T-helper 9 cell (primary cell): ENCODE measurements around the gene HLA-DMB.

Experiments used
- DNase-seq: peaks from one replicate; pipeline ENCODE4 v3.0.0-alpha.2; 2020
- total RNA-seq, 2 donors: gene quantifications; one replicate each; lab custom pipeline; 2026; lab: John Stamatoyannopoulos, UW

HLA-DMB gene
- 0.98 to 1.4 reads per million in 2 donors for total RNA-seq

GRCh38 chr6:32940656-32941213 lies at the start of gene HLA-DMB:
HLA-DMB (minus strand) TSS chr6:32941028; CDS start chr6:32940807, 221 bp downstream.
- DNase-seq, result peak; percentile 12

DNA sequence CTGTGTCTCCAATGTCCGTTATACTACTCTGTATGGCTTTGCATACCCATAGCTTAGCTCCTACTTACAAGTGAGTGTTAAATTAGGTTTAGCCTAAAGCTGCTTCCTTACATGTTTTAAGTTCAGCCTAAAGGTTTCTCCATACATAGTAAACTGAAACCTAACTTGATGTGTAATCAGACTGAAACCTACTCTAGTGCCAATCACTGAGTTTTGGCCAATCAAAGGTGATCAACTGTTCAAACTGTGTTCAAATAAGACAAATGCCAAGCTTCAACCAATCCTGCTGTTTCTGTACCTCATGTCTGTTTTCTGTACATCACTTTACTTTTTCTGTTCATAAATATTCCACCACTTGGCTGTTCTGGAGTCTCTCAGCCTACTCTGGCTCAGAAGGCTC lies 48.5 kb upstream of the HLA-DMB start:
- no peak for DNase-seq

DNA sequence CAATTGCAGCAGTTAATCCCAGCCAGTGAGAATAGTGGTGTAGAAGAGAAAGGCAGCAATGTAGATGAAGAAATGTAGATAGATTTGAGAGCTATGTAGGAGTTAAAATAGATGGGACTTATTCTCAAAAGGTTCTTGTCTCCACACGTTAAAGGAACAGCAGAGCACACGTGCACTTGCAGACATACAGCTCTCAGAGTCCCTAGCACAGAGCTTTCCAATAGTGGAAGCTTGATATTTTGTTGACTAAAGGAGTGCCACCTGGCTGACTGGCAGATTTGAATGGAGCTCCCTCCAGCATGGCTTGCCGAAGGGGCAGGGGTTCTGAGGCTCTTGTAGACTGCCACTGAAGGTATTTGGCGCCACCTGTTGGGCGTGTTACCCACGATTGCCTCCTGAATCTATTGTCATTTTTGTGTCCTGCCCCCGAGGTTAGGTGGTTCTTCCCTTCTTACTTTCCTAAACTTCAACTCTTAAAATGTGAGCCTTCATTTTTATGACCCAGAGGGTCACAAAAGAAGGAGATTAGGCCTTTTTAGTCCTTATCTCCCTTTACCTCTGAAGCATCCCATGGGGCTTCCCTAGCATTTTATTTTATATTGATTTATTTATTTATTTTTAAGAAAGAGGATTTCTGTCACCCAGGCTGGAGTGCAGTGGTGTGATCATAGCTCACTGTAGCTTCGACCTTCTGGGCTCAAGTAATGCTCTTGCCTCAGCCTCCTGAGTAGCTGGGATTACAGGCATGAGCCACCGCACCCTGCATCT lies 44.0 kb upstream of the HLA-DMB start:
- peak; percentile 93 for DNase-seq

GRCh38 chr6:32983964-32984621 lies 43.3 kb upstream of the HLA-DMB start:
- no peak for DNase-seq

- no peak for DNase-seq
Observed at GRCh38 chr6:32983493-32983848, 42.6 kb upstream of the HLA-DMB start.

GRCh38 chr6:32982702-32983492 lies 42.1 kb upstream of the HLA-DMB start:
- DNase-seq, result no peak

- no peak for DNase-seq
Observed at GRCh38 chr6:32982084-32982701, 41.4 kb upstream of the HLA-DMB start.

- DNase-seq, result no peak
Observed at GRCh38 chr6:32980488-32981038, 39.7 kb upstream of the HLA-DMB start.

DNA sequence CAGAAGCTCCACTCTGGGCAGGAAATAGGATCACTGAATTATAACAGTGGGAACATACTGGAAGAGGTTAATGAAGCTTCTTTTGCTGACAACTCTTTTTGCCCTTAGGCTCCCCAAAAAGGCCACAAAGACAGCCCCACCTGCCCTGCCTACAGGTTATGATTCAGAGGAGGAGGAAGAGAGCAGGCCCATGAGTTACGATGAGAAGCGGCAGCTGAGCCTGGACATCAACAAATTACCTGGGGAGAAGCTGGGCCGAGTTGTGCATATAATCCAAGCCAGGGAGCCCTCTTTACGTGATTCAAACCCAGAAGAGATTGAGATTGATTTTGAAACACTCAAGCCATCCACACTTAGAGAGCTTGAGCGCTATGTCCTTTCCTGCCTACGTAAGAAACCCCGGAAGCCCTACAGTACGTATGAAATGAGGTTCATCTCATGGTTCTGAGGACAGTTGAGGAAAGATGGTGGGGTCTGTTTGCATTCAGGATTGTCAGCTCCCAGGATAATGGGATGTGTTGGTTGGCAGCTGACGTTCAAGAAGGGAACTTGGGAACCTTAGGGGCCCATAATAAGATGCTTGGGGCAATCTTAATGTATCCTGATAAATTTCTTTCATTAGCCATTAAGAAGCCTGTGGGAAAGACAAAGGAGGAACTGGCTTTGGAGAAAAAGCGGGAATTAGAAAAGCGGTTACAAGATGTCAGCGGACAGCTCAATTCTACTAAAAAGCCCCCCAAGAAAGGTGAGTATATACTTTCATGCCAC lies 39.1 kb upstream of the HLA-DMB start:
- no peak for DNase-seq

DNA sequence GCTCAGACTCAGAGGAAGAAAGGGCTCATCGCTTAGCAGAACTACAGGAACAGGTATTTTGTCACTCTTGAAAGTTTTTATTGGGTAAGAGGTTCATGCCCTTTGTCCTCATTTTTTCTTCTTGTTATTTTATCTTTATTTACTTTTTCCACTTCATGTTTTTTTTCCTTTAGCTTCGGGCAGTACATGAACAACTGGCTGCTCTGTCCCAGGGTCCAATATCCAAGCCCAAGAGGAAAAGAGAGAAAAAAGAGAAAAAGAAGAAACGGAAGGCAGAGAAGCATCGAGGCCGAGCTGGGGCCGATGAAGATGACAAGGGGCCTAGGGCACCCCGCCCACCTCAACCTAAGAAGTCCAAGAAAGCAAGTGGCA lies 37.1 kb upstream of the HLA-DMB start:
- DNase-seq, result no peak

DNA sequence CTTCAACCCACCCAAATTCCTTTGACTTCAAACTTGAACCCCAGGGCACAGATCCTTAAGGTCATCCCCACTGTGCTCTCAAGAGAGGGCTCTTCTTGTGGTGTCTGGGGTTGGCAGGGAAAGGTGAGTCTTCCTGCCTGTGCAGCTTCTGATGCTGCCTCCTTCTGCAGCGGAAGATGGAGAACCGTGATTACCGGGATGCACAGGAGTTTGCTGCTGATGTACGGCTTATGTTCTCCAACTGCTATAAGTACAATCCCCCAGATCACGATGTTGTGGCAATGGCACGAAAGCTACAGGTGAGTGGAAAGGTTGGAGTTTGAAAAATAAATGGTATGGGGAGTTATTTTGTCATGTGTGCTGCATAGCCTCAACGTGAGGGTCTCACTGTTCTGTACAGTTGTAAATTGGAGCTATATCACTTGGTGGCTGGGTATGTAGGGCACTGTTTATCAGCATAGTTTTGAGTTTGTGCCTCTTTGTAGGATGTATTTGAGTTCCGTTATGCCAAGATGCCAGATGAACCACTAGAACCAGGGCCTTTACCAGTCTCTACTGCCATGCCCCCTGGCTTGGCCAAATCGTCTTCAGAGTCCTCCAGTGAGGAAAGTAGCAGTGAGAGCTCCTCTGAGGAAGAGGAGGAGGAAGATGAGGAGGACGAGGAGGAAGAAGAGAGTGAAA lies 36.6 kb upstream of the HLA-DMB start:
- DNase-seq, result no peak

GRCh38 chr6:32976334-32977069 lies 35.7 kb upstream of the HLA-DMB start:
- no peak for DNase-seq

DNA sequence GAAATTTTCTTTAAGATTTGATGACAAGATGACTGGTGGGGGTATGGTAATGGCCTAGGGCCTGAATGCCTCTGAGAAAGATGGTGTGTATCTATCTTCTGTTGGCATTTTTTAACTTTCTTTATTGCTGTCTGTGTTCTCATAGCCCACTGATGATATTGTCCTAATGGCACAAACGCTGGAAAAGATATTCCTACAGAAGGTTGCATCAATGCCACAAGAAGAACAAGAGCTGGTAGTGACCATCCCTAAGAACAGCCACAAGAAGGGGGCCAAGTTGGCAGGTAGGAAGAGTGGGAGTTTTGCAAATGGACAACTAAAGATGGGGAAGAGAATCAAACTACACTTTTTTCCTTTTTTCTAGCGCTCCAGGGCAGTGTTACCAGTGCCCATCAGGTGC lies 35.1 kb upstream of the HLA-DMB start:
- no peak for DNase-seq

GRCh38 chr6:32974541-32975308 lies 33.9 kb upstream of the HLA-DMB start:
- DNase-seq, result no peak

DNA sequence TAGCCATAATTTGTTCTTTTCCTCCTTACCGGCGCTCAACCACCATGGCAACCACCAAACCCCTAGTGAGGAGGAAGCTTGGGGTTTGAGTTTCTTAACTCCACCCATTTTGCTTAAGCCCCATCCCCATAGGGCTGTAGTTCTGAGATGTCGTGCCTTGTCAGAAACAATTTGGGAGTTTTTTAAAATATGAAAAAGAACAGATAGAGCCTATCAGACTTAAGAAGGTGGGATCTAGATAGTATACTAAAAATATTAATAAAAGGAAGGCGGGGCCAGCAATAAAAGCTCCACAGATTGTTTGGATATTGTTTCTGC lies 33.1 kb upstream of the HLA-DMB start:
- no peak for DNase-seq

DNA sequence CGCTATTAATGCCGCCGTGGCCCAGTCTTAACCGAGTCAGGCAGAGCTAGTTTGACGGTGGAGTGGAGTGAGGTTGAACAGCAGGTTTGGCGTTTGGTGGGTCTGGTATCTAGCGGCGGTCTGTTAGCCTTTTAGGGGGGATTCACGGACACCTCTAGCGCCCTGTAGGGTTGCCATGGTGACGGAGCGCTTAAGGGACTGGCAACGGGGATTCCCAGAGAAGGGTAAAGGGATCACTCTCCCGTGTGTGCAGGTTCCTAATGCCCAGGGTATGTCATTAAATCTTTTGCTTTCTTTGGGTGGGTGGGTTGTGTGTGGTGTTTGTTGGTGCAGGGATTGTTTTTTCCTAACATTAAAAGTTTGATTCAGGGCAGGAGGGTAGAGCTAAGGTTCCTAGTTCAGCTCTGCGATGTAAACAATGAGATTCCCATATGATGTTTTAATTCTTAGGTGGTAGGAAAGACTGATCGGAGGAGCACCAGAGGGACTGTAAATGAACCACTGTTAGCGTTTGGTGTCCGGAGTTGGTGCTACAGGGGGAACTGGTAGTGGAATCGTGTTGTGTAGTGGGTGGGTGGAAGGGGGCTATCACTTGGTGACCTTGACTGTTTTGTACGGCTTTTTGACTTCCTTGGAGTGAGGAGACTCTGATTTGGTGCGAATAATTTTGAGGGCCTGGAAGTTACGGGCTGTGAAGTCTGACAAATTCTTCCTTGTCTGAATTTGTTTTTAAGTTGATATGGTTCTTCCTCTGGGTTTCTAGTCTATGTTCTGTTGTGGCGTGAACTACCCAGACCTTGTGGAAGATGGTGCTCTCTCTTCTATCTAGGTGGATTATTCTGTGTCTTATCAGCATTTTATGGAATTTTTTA lies 32.6 kb upstream of the HLA-DMB start:
- peak; percentile 59 for DNase-seq

- DNase-seq, result peak; percentile 46
Observed at GRCh38 chr6:32972353-32973143, 31.7 kb upstream of the HLA-DMB start.
